K562 (cell line): ENCODE data around the gene ABI2. TPM values are rescaled to one million over a fixed set of nuclear protein-coding genes. Genes with fewer than 3 reads are reported as not detected.
A peak's percentile ranks its signal among the peaks of the same experiment; 100 is the strongest.

Experiments
- ATAC-seq: fragments of 200-7000 bp; cut with Tn5 transposase; 3 replicates; pipeline ENCODE4 v1.9.1; 2020; ENCODE audit warnings: moderate library complexity
- BruUV-seq: library from RNA; stranded (reverse); fragments of 400-500 nt; replicated peaks from 2 replicates; lab custom pipeline; 2021; lab: Mats Ljungman, UMichigan
- CTCF ChIA-PET: fragments of 300-600 bp; formaldehyde crosslinking; extraction: SDS; loops from one replicate; lab custom pipeline; 2021; ENCODE audit warnings: low intra/inter-chr PET ratio; lab: Yijun Ruan, JAX
- POLR2A ChIA-PET: fragments of 300-600, 350-650 bp; sonication (Branson Sonifier 250); formaldehyde crosslinking; extraction: SDS; loops from one replicate; lab custom pipeline; 2021; ENCODE audit warnings: antibody characterized with exemption, inconsistent platforms; lab: Yijun Ruan, JAX
- DNase-seq, 4 experiments: peaks; one replicate each; pipeline versions ENCODE4 v3.0.0 to v3.0.0-alpha.2; 2011 to 2018; ENCODE audit warnings: low spot score in 3 of 4, mixed read lengths in 3 of 4; ENCODE audit errors: extremely low read depth in 1 of 4
- FAIRE-seq: peaks from 2 replicates; lab custom pipeline; 2011; peaks lifted over from hg19 to GRCh38; lab: Jason Lieb, UNC
- H2AFZ ChIP-seq: 2 replicates; pipeline ENCODE4 v1.6.0; 2011; ENCODE audit warnings: low read depth, low read length, control low read depth, inconsistent platforms
- H3K27ac ChIP-seq: fragments of 200-600 bp; 3 replicates; pipeline ENCODE4 v1.8.0; 2011; ENCODE audit warnings: low read depth, mild to moderate bottlenecking, control low read depth, inconsistent platforms, low read length, moderate library complexity, mixed read lengths; ENCODE audit errors: extremely low read depth
- H3K27me3 ChIP-seq, 2 experiments: fragments of 300-600 bp in 1 of 2; 2 replicates in 1 of 2; 3 replicates in 1 of 2; pipeline versions ENCODE4 v1.6.0 to v1.8.0; 2011; ENCODE audit warnings: inconsistent platforms in 2 of 2, low read length in 2 of 2, mild to moderate bottlenecking in 1 of 2, mixed read lengths in 1 of 2, moderate library complexity in 1 of 2; ENCODE audit not compliant: control insufficient read depth in 2 of 2, insufficient read depth in 2 of 2
- H3K36me3 ChIP-seq: fragments of 300-600 bp; 3 replicates; pipeline ENCODE4 v1.8.0; 2011; ENCODE audit warnings: mild to moderate bottlenecking, low read length, inconsistent platforms; ENCODE audit not compliant: control insufficient read depth, insufficient read depth
- H3K4me1 ChIP-seq, 2 experiments: fragments of 200-600 bp in 1 of 2; replicated peaks in 1 of 2; 2 replicates in 1 of 2; 3 replicates in 1 of 2; pipeline versions ENCODE4 v1.5.1 to v1.8.0; 2011; ENCODE audit warnings: inconsistent platforms in 2 of 2, low read length in 2 of 2, mild to moderate bottlenecking in 1 of 2, mixed read lengths in 1 of 2, moderate library complexity in 1 of 2; ENCODE audit not compliant: control insufficient read depth in 2 of 2, insufficient read depth in 2 of 2
- H3K4me2 ChIP-seq: 2 replicates; pipeline ENCODE4 v1.6.1; 2011; ENCODE audit warnings: low read length, control low read depth, inconsistent platforms, mixed read lengths; ENCODE audit not compliant: insufficient read depth
- H3K4me3 ChIP-seq: fragments of 200-600 bp; sonication (generic), shearing (Covaris generic); 2 replicates; pipeline ENCODE4 v1.5.1; 2016; ENCODE audit warnings: control low read depth, inconsistent platforms
- H3K79me2 ChIP-seq: fragments of 200-600 bp; 3 replicates; pipeline ENCODE4 v1.8.0; 2011; ENCODE audit warnings: low read length, inconsistent platforms; ENCODE audit not compliant: control insufficient read depth, insufficient read depth
- H3K9ac ChIP-seq, 2 experiments: 2 replicates each; pipeline versions ENCODE4 v1.6.0 to v1.6.1; 2011; ENCODE audit warnings: low read depth in 2 of 2, low read length in 2 of 2, control low read depth in 1 of 2, inconsistent platforms in 1 of 2, mild to moderate bottlenecking in 1 of 2, mixed read lengths in 1 of 2; ENCODE audit not compliant: insufficient read depth in 1 of 2
- H3K9me1 ChIP-seq: one replicate; pipeline ENCODE4 v1.6.0; 2011; ENCODE audit warnings: inconsistent platforms, mild to moderate bottlenecking, low read length, moderate library complexity; ENCODE audit not compliant: control insufficient read depth, insufficient read depth
- H3K9me3 ChIP-seq: replicated peaks from 2 replicates; pipeline ENCODE4 v1.5.1; 2011; ENCODE audit warnings: low read depth, low read length, inconsistent platforms; ENCODE audit not compliant: control insufficient read depth, insufficient read depth
- H4K20me1 ChIP-seq: replicated peaks from 2 replicates; pipeline ENCODE4 v1.6.1; 2011; ENCODE audit warnings: low read length, inconsistent platforms, mixed read lengths; ENCODE audit not compliant: control insufficient read depth, insufficient read depth
- HMG20A ChIP-seq: fragments of 450-650 bp; formaldehyde crosslinking; conservative IDR thresholded peaks from 2 replicates; pipeline ENCODE4 v1.4.0; 2020; ENCODE audit warnings: mild to moderate bottlenecking, mixed read lengths
- KHSRP ChIP-seq: fragments of 450-650 bp; IDR thresholded peaks from 2 replicates; pipeline ENCODE4 v1.6.1; 2017
- NFIC ChIP-seq: fragments of 450-650 bp; IDR thresholded peaks from 2 replicates; pipeline ENCODE4 v1.6.1; 2017; ENCODE audit warnings: mild to moderate bottlenecking, inconsistent platforms
- U2AF1 ChIP-seq: fragments of 200-400 bp; formaldehyde crosslinking; optimal IDR thresholded peaks from 2 replicates; pipeline ENCODE3; 2017; ENCODE audit warnings: mild to moderate bottlenecking, low read depth, low read length, moderate library complexity
- WGBS: fragments of 100-300 bp; shearing (Covaris generic); methylation state at CpG from one replicate; pipeline ENCODE4 v1.1.6; 2016; ENCODE audit warnings: low coverage, mixed read lengths; ENCODE audit not compliant: insufficient coverage; ENCODE audit errors: missing lambda C conversion rate; 5-methylcytosine and 5-hydroxymethylcytosine counted together
- in situ Hi-C: fragments of 300-500 bp; cut with MboI; formaldehyde crosslinking; loops from 4 replicates; pipeline ENCODE4 v1.15.0; 2018; ENCODE audit warnings: inconsistent platforms, mixed read lengths
- intact Hi-C: fragments of 100-400 bp; cut with micrococcal nuclease; formaldehyde crosslinking; loops from 2 replicates; pipeline ENCODE4 v1.14.2; 2022
- polyA plus RNA-seq, 8 experiments: library from polyadenylated mRNA; depleted of rRNA in 4 of 8; stranded (reverse) in 5 of 8; unstranded in 3 of 8; fragments of >200 nt; fragmentation: Nextera tagmentation in 2 of 8; fragmentation: Illumina TruSeq in 1 of 8; extraction: Ambion mirVana in 2 of 8; extraction: Trizol in 1 of 8; gene quantifications; 2 replicates each; pipeline versions ENCODE4 v1.2.1 to v1.2.3, GENCODE V29; 2011 to 2014; ENCODE audit warnings: inconsistent platforms in 1 of 8, missing spikeins in 1 of 8
- total RNA-seq, 7 experiments: library from RNA; depleted of rRNA in 6 of 7; stranded (reverse); fragments of >200 nt in 6 of 7; fragmentation: Illumina TruSeq in 2 of 7; extraction: Trizol in 2 of 7; gene quantifications; 2 replicates each; pipeline versions ENCODE4 v1.2.1 to v1.2.3, GENCODE V29; 2011 to 2021; ENCODE audit warnings: low replicate concordance in 1 of 7

The ABI2 gene
- total and polyA plus RNA-seq, 9 of the 15 experiments (the other 6 are each of a cell fraction or from before 2014, with no cell fraction given) = 5.3 to 24.3 (median 12.2) TPM

DNA sequence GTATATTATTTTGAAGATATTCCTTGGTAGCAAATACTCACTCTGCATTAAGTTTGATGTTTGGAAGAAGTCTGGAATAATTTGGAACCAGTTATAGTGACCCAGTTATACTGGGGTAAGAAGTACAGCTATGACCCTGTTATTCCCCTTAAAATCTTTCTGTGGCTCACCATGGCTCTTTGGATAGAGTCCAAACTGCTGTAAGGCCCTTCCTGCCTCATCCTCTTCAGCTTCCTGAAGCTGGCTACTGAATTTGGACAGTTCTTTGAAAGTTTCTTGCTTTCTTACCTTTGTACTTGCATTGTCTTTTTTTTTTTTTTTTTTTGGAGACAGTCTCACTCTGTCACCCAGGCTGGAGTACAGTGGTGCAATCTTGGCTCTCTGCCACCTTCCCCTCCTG lies 85.6 kb downstream of the ABI2 start:
- intact Hi-C loops (no loop called here), in situ Hi-C loops (no loop called here)
- Histone ChIP-seq H3K36me3 (peaks cover 5% of the 10 kb centered on the region; the same call in 1 of the 3 replicates), H3K9me3 (no peaks in the 10 kb centered on the region), H4K20me1 (no peaks in the 10 kb centered on the region), H3K79me2 (no peaks in the 10 kb centered on the region), H3K4me3 (no peak overlapping the region), H3K27ac (no peak overlapping the region), H3K4me2 (no peak overlapping the region), H3K27me3 (no peaks in the 10 kb centered on the region), H3K9me1 (no peaks in the 10 kb centered on the region), H2AFZ (no peak overlapping the region), H3K9ac (no peak overlapping the region), H3K4me1 (no peaks in the 10 kb centered on the region)
- no TSS peak for BruUV-seq
- CTCF ChIA-PET = no interaction called here
- DNase-seq (no peak), ATAC-seq (no peak), FAIRE-seq (no peak)
- POLR2A ChIA-PET = interaction anchor here (0.6 kb wide), 1 partner anchor 845 kb away, joined by 3 read pairs; no protein-coding TSS in a partner anchor
- TF ChIP-seq U2AF1 (no peak), NFIC (peak; percentile 45)

- POLR2A ChIA-PET = no interaction called here
- in situ Hi-C loops = no loop called here
- no peak overlapping the region for H3K27ac ChIP-seq
- no peaks in the 10 kb centered on the region for H3K27me3 ChIP-seq
- no peaks in the 10 kb centered on the region for H3K9me1 ChIP-seq
- BruUV-seq = no TSS peak
- no peak for FAIRE-seq
- TF ChIP-seq KHSRP (no peak), HMG20A (CRISPR knock-in tag) (no peak)
- TF ChIP-seq, all 486 proteins: peak for 0
- DNase-seq = no peak
- Histone ChIP-seq H3K9ac (no peak overlapping the region), H3K4me2 (no peak overlapping the region), H3K79me2 (no peaks in the 10 kb centered on the region), H3K9me3 (no peaks in the 10 kb centered on the region), H3K4me1 (no peaks in the 10 kb centered on the region), H3K36me3 (peaks cover 2% of the 10 kb centered on the region; the same call in 1 of the 3 replicates), H4K20me1 (no peaks in the 10 kb centered on the region), H3K4me3 (no peak overlapping the region), H2AFZ (no peak overlapping the region)
- no peak for ATAC-seq
- CTCF ChIA-PET = no interaction called here
- 84% methylated on average over 8 of the region's 8 CpGs for WGBS
- intact Hi-C loops = no loop called here
Measured at GRCh38 chr2:203418271-203418670, 90.1 kb downstream of the ABI2 start.
